Measurements from ENCODE around the gene F7.
"Not testable (repeated sequence)": the region's sequence is repeated elsewhere in the genome, so short reads cannot be mapped to it uniquely, and the experiment has no call there.

The F7 gene

GRCh38 chr13:113105032-113105920 is at the start of gene F7:
Gene F7, plus strand, starts transcription at chr13:113105791. Its CDS starts 51 bp downstream, at chr13:113105842.
- no peak for TF ChIP-seq FOXA1 (IDR thresholded peaks at IDR 0.05)
- no peak for TF ChIP-seq ARNT (IDR thresholded peaks at IDR 0.05)
- no peak for TF ChIP-seq ZNF384 (IDR thresholded peaks at IDR 0.05)
- no peak for TF ChIP-seq HDGF (IDR thresholded peaks at IDR 0.05; ENCODE audit: borderline replicate concordance)
- TF ChIP-seq, protein P1, sequence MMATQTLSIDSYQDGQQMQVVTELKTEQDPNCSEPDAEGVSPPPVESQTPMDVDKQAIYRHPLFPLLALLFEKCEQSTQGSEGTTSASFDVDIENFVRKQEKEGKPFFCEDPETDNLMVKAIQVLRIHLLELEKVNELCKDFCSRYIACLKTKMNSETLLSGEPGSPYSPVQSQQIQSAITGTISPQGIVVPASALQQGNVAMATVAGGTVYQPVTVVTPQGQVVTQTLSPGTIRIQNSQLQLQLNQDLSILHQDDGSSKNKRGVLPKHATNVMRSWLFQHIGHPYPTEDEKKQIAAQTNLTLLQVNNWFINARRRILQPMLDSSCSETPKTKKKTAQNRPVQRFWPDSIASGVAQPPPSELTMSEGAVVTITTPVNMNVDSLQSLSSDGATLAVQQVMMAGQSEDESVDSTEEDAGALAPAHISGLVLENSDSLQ (IDR thresholded peaks at IDR 0.05) = no peak
- no peak for TF ChIP-seq SUZ12 (IDR thresholded peaks at IDR 0.05)
- no peak for TF ChIP-seq LEF1 (IDR thresholded peaks at IDR 0.05; ENCODE audit: borderline replicate concordance)
- no peak for TF ChIP-seq SP1 (IDR thresholded peaks at IDR 0.05)
- no peak for TF ChIP-seq BHLHE40 (IDR thresholded peaks at IDR 0.05; ENCODE audit: borderline replicate concordance)
- no peak for TF ChIP-seq FOXM1 (IDR thresholded peaks at IDR 0.05; ENCODE audit: borderline replicate concordance)
- no peak for TF ChIP-seq L3MBTL2 (conservative IDR thresholded peaks at IDR 0.05)
- TF ChIP-seq TARDBP (IDR thresholded peaks at IDR 0.05) = no peak
- no peak for TF ChIP-seq NFRKB (IDR thresholded peaks at IDR 0.05)
- no peak for TF ChIP-seq FOXK2 (IDR thresholded peaks at IDR 0.05)
- TF ChIP-seq ELF4 (IDR thresholded peaks at IDR 0.05) = no peak
- no peak for TF ChIP-seq CTBP1 (IDR thresholded peaks at IDR 0.05; ENCODE audit: borderline replicate concordance)
- no peak for DNase-seq (ENCODE audit: extremely low spot score)
- ChIA-PET POLR2A (no interaction called here), CTCF (no interaction called here)

DNA sequence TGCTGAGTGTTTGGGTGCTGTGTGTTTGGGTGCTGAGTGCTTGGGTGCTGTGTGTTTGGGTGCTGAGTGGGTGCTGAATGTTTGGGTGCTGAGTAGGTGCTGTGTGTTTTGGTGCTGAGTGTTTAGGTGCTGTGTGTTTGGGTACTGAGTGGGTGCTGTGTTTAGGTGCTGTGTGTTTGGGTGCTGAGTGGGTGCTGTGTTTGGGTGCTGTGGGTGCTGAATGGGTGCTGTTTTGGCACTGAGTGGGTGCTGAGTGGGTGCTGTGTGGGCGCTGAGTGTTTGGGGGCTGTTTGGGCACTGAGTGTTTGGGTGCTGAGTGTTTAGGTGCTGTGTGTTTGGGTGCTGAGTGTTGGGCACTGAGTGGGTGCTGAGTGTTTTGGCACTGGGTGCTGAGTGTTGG is 48.5 kb upstream of the F7 start:
- ChIA-PET POLR2A (no interaction called here), CTCF (no interaction called here)
- TF ChIP-seq FOXA1 (IDR thresholded peaks at IDR 0.05) = no peak
- DNase-seq (ENCODE audit: extremely low spot score) = no peak

DNA sequence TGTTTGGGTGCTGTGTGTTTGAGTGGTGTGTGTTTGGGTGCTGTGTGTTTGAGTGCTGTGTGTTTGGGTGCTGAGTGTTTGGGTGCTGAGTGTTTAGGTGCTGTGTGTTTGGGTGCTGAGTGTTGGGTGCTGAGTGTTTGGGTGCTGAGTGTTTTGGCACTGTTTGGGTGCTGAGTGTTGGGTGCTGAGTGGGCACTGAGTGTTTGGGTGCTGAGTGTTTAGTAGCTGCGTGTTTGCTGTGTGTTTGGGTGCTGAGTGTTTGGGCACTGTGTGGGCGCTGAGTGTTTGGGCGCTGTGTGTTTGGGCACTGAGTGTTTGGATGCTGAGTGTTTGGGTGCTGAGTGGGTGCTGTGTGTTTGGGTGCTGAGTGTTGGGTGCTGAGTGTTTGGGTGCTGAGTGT is 48.0 kb upstream of the F7 start:
- DNase-seq (ENCODE audit: extremely low spot score); CTCF ChIA-PET; POLR2A ChIA-PET: not testable (repeated sequence)

GRCh38 chr13:113058129-113058987 is 47.2 kb upstream of the F7 start:
- ChIA-PET CTCF (interaction anchor here (0.6 kb wide), 1 partner anchor 75 kb away, joined by 4 read pairs; no protein-coding TSS in a partner anchor), POLR2A (no interaction called here)
- TF ChIP-seq FOXK2 (IDR thresholded peaks at IDR 0.05) = no peak
- TF ChIP-seq NFRKB (IDR thresholded peaks at IDR 0.05) = no peak
- no peak for TF ChIP-seq ELF4 (IDR thresholded peaks at IDR 0.05)
- no peak for TF ChIP-seq BHLHE40 (IDR thresholded peaks at IDR 0.05; ENCODE audit: borderline replicate concordance)
- no peak for TF ChIP-seq ZNF384 (IDR thresholded peaks at IDR 0.05)
- TF ChIP-seq SUZ12 (IDR thresholded peaks at IDR 0.05) = no peak
- TF ChIP-seq SP1 (IDR thresholded peaks at IDR 0.05) = no peak
- TF ChIP-seq L3MBTL2 (conservative IDR thresholded peaks at IDR 0.05) = no peak
- TF ChIP-seq FOXA1 (IDR thresholded peaks at IDR 0.05) = no peak
- no peak for TF ChIP-seq ARNT (IDR thresholded peaks at IDR 0.05)
- TF ChIP-seq HDGF (IDR thresholded peaks at IDR 0.05; ENCODE audit: borderline replicate concordance) = no peak
- no peak for TF ChIP-seq TARDBP (IDR thresholded peaks at IDR 0.05)
- TF ChIP-seq LEF1 (IDR thresholded peaks at IDR 0.05; ENCODE audit: borderline replicate concordance) = no peak
- TF ChIP-seq FOXM1 (IDR thresholded peaks at IDR 0.05; ENCODE audit: borderline replicate concordance) = no peak
- no peak for TF ChIP-seq CTBP1 (IDR thresholded peaks at IDR 0.05; ENCODE audit: borderline replicate concordance)
- TF ChIP-seq, protein P1 (IDR thresholded peaks at IDR 0.05) = no peak
- no peak for DNase-seq (ENCODE audit: extremely low spot score)

GRCh38 chr13:113058988-113059850 is 46.4 kb upstream of the F7 start:
- TF ChIP-seq HDGF (IDR thresholded peaks at IDR 0.05; ENCODE audit: borderline replicate concordance) (no peak), L3MBTL2 (conservative IDR thresholded peaks at IDR 0.05) (no peak), SP1 (IDR thresholded peaks at IDR 0.05) (no peak)
- ChIA-PET CTCF (interaction anchor here (0.6 kb wide), 1 partner anchor 74 kb away, joined by 4 read pairs; no protein-coding TSS in a partner anchor), POLR2A (no interaction called here)
- no peak for DNase-seq (ENCODE audit: extremely low spot score)

DNA sequence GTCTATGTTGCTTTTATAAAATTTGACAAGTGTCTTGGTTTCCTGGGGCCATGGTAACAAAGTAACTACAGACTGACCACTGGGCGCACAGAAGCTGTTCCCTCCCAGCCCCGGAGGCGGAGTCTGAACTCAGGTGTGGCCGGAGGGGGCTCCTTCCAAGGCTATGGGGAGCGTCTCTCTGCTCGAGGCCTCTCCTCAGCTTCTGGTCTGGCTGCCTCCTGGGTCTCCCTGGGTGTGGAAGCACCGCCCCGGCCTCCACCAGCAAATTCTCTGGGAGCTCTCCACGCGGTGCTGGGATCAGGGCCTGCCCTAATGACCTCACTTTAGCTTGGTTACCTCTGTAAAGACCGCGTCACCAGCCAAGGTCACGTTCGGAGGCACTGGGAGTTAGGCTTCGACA is 45.7 kb upstream of the F7 start:
- CTCF ChIA-PET = no interaction called here
- no peak for DNase-seq (ENCODE audit: extremely low spot score)
- TF ChIP-seq HDGF (IDR thresholded peaks at IDR 0.05; ENCODE audit: borderline replicate concordance) (no peak), SUZ12 (IDR thresholded peaks at IDR 0.05) (no peak), SP1 (IDR thresholded peaks at IDR 0.05) (no peak)
- POLR2A ChIA-PET = no interaction called here

Measured in HEK293T (cell line).